ENCODE results near the gene NCLN. TPM values are rescaled to one million over a fixed set of nuclear protein-coding genes. Genes with fewer than 3 reads are reported as not detected.
"Not testable (repeated sequence)": the region's sequence is repeated elsewhere in the genome, so short reads cannot be mapped to it uniquely, and the experiment has no call there.

NCLN gene
- total RNA-seq, 3 donors from 2014 or later, result 52.6 to 103 (median 94.4) TPM

DNA sequence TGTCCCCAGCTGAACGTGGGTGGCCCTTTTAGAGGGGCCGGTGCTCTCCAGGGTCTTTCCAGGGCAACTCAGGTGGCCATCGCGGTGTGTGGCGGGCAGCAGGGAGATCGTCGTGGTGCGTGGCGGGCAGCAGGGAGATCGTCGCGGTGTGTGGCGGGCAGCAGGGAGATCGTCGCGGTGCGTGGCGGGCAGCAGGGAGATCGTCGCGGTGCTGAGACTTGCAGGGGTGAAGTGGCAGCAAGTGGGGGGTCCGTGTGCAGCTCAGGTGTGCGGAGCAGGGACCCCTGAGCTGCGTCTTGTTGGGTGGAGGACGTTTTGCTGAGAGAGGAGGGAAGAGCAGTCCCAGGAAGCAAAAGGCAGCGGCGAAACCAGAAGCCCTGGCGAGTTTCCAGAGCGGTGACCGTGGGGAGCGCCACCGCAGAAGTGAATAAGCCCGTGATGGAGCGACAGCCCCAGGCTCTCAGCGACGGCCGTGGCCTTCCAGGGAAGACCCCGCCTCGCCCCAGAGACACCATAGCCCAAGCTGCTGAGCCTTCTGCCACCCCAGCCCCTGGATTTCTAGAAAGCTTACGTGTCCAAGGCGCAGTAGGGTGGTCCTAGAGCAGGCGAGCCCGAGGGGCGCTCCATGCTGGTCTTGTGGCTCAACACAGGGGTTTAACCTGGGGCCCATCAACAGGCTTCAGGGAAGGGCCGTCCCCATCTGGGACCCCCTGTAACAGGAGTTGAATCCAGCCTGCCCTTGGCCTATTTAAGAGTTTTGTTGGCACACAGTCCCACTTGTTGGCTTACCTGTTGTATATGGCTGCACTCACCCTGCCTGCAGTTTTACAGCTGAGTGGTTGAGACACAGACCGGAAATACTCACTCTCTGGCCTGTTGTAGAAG is 5.4 kb downstream of the NCLN start:
- no peaks in the 10 kb centered on the region for H3K9me3 ChIP-seq
- no peak overlapping the region for H3K4me3 ChIP-seq
- H3K36me3 ChIP-seq (ENCODE audit: low read depth), result no peaks in the 10 kb centered on the region
- peaks cover 40% of the 10 kb centered on the region for H3K4me1 ChIP-seq (ENCODE audit: low read depth)
- TF ChIP-seq, protein P1, sequence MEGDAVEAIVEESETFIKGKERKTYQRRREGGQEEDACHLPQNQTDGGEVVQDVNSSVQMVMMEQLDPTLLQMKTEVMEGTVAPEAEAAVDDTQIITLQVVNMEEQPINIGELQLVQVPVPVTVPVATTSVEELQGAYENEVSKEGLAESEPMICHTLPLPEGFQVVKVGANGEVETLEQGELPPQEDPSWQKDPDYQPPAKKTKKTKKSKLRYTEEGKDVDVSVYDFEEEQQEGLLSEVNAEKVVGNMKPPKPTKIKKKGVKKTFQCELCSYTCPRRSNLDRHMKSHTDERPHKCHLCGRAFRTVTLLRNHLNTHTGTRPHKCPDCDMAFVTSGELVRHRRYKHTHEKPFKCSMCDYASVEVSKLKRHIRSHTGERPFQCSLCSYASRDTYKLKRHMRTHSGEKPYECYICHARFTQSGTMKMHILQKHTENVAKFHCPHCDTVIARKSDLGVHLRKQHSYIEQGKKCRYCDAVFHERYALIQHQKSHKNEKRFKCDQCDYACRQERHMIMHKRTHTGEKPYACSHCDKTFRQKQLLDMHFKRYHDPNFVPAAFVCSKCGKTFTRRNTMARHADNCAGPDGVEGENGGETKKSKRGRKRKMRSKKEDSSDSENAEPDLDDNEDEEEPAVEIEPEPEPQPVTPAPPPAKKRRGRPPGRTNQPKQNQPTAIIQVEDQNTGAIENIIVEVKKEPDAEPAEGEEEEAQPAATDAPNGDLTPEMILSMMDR (IDR thresholded peaks at IDR 0.05), result no peak
- ATAC-seq (no peak), DNase-seq (no peak)
- intact Hi-C loops (cut with DNase I, micrococcal nuclease), result no loop called here

DNA sequence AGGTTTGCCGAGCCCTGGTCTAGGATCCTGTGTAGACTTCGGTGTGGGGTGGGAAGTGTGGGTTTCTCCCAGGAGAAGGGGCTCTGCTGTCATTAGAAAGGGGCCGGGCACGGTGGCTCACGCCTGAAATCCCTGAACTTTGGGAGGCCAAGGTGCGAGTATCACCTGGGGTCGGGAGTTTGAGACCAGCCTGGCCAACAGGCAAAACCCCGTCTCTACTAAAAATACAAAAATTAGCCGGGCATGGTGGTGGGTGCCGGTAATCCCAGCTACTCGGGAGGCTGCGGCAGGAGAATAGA is 6.0 kb downstream of the NCLN start:
- ATAC-seq; H3K36me3 ChIP-seq (ENCODE audit: low read depth); DNase-seq; H3K9me3 ChIP-seq; H3K4me3 ChIP-seq; intact Hi-C loops (cut with DNase I, micrococcal nuclease): not testable (repeated sequence)
- peaks cover 35% of the 10 kb centered on the region for H3K4me1 ChIP-seq (ENCODE audit: low read depth)

DNA sequence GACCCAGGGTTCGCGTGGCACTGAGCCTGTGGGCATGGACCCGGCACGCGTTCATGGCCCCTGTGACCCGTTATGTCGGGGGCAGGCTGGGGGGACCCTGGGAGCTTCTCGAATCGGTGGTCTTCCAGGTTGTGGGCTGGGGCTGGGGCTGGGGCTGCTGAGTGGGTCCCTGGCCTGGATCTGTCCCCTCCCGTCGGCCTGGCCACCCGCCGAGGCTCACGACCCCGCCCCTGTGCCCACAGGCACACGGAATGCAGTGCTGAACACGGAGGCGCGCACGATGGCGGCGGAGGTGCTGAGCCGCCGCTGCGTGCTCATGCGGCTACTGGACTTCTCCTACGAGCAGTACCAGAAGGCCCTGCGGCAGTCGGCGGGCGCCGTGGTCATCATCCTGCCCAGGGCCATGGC is 6.5 kb downstream of the NCLN start:
- Histone ChIP-seq H3K9me3 (no peaks in the 10 kb centered on the region), H3K36me3 (ENCODE audit: low read depth) (no peaks in the 10 kb centered on the region), H3K4me1 (ENCODE audit: low read depth) (peaks cover 30% of the 10 kb centered on the region), H3K4me3 (no peak overlapping the region)
- TF ChIP-seq, protein P1 (IDR thresholded peaks at IDR 0.05), result no peak
- DNase-seq, result no peak
- intact Hi-C loops (cut with DNase I, micrococcal nuclease), result no loop called here
- no peak for ATAC-seq

DNA sequence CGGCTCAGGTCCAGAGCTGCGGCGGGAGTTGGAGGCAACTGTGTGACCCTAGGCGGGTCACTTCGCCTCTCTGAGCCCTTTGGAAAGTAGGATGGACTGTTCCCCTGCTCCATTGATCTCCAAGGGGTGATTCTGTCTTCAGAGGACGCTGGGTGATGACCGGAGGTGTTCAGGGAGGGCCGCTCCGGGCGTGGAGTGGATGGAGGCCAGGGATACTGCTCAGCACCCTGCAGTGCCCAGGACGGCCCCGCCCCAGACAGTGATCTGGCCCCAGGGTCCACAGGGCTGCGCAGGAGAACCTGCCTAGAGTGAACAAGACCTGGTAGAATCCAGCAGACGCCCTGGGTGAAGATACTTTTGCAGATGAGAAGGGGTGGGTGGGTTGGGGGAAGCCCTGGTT is 7.0 kb downstream of the NCLN start:
- no peaks in the 10 kb centered on the region for H3K9me3 ChIP-seq
- TF ChIP-seq, protein P1 (IDR thresholded peaks at IDR 0.05), result no peak
- H3K4me1 ChIP-seq (ENCODE audit: low read depth), result peaks cover 26% of the 10 kb centered on the region
- intact Hi-C loops (cut with DNase I, micrococcal nuclease), result no loop called here
- DNase-seq (no peak), ATAC-seq (no peak)
- no peaks in the 10 kb centered on the region for H3K36me3 ChIP-seq (ENCODE audit: low read depth)
- no peak overlapping the region for H3K4me3 ChIP-seq

DNA sequence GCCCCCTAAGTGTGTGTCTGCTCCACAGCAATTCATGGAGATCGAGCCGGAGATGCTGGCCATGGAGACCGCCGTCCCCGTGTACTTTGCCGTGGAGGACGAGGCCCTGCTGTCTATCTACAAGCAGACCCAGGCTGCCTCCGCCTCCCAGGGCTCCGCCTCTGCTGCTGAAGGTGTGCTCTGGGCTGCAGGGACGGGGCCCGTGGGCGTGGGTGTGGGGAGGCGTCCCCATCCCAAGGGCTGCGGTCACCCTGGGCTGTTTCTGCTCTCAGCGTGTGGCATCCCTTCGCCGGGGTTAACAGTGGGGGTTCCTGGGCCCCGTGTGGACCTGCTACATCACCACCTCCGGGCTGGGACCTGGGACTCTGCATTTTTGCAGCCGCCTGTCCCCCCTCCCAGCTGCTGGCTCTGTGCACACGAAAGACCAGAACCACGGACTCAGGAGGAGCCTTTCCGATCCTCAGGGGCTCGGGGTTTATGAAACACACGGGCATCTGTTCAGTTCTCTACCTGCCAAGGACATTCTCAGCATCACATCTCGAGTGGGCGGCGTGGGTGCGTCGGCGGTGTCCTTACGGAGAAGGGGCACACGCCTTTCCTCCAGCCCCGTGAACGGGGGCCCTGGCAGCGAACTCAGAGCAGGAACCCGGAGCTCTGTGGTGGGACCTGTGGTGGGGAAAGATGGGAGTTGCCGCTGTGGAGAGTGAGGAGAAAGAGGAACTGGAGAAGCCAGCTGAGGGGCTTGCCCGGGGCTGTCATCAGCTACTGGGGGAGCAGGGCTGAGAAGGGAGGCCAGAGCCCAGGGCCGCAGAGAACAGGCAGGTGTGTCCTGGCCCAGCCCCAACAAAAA is 7.8 kb downstream of the NCLN start:
- Histone ChIP-seq H3K4me3 (no peak overlapping the region), H3K36me3 (ENCODE audit: low read depth) (no peaks in the 10 kb centered on the region), H3K4me1 (ENCODE audit: low read depth) (peaks cover 18% of the 10 kb centered on the region), H3K9me3 (no peaks in the 10 kb centered on the region)
- intact Hi-C loops (cut with DNase I, micrococcal nuclease), result no loop called here
- no peak for DNase-seq
- ATAC-seq, result no peak
- TF ChIP-seq, protein P1 (IDR thresholded peaks at IDR 0.05), result no peak

Data from mucosa of descending colon (tissue), 3 donors.